GM12878 (cell line): ENCODE data around the gene RNF186. TPM values are rescaled to one million over a fixed set of nuclear protein-coding genes. Genes with fewer than 3 reads are reported as not detected.

Experiments
- ATAC-seq: fragments of 200-7000 bp; cut with Tn5 transposase; 3 replicates; pipeline ENCODE4 v1.9.1; 2020; ENCODE audit warnings: mild to moderate bottlenecking, moderate library complexity
- BruUV-seq: library from RNA; stranded (reverse); fragments of 400-500 nt; replicated peaks from 2 replicates; lab custom pipeline; 2021; lab: Mats Ljungman, UMichigan
- CTCF ChIA-PET: fragments of 300-600 bp; sonication (Branson Sonifier 250); formaldehyde crosslinking; extraction: SDS; loops from one replicate; lab custom pipeline; 2021; ENCODE audit warnings: inconsistent platforms; lab: Yijun Ruan, JAX
- POLR2A ChIA-PET: fragments of 350-600 bp; formaldehyde crosslinking; extraction: SDS; loops from one replicate; lab custom pipeline; 2021; ENCODE audit warnings: inconsistent platforms; lab: Charles Lee
- RAD21 ChIA-PET: fragments of 300-600 bp; sonication (Branson Sonifier 250); formaldehyde crosslinking; loops from one replicate; lab custom pipeline; 2023; ENCODE audit warnings: antibody characterized with exemption; ENCODE audit not compliant: unreplicated experiment; lab: Charles Lee
- SMC1A ChIA-PET: fragments of 300-600 bp; sonication (Branson Sonifier 250); formaldehyde crosslinking; loops from one replicate; lab custom pipeline; 2023; ENCODE audit not compliant: unreplicated experiment, uncharacterized antibody; lab: Charles Lee
- DNase-seq: peaks from one replicate; pipeline ENCODE4 v3.0.0-alpha.2; 2011; ENCODE audit warnings: low read depth, low spot score
- FAIRE-seq: peaks from 3 replicates; lab custom pipeline; 2011; peaks lifted over from hg19 to GRCh38; lab: Jason Lieb, UNC
- H2AFZ ChIP-seq: 2 replicates; pipeline ENCODE4 v1.6.0; 2011; ENCODE audit warnings: low read depth, low read length, control low read depth; ENCODE audit not compliant: control insufficient read depth
- H3K27ac ChIP-seq: 2 replicates; pipeline ENCODE4 v1.5.1; 2011; ENCODE audit warnings: control low read depth; ENCODE audit not compliant: control insufficient read depth, insufficient read depth
- H3K27me3 ChIP-seq, 2 experiments: replicated peaks in 1 of 2; 2 replicates each; pipeline versions ENCODE4 v1.6.0 to v1.6.1; 2011; ENCODE audit warnings: low read length in 1 of 2; ENCODE audit not compliant: control insufficient read depth in 2 of 2, insufficient read depth in 2 of 2
- H3K36me3 ChIP-seq, 2 experiments: 2 replicates each; pipeline ENCODE4 v1.5.1; 2011; ENCODE audit warnings: low read length in 1 of 2; ENCODE audit not compliant: control insufficient read depth in 2 of 2, insufficient read depth in 2 of 2
- H3K4me1 ChIP-seq: 2 replicates; pipeline ENCODE4 v1.6.1; 2011; ENCODE audit warnings: mild to moderate bottlenecking, low read length, moderate library complexity, mixed read lengths; ENCODE audit not compliant: control insufficient read depth, insufficient read depth
- H3K4me2 ChIP-seq: 2 replicates; pipeline ENCODE4 v1.6.0; 2011; ENCODE audit warnings: control low read depth; ENCODE audit not compliant: control insufficient read depth, insufficient read depth
- H3K4me3 ChIP-seq: fragments of 200-600 bp; sonication (generic); 2 replicates; pipeline ENCODE4 v1.5.1; 2016
- H3K79me2 ChIP-seq: 2 replicates; pipeline ENCODE4 v1.6.0; 2011; ENCODE audit warnings: low read length; ENCODE audit not compliant: control insufficient read depth, insufficient read depth
- H3K9ac ChIP-seq: 2 replicates; pipeline ENCODE4 v1.8.0; 2011; ENCODE audit warnings: low read length, control low read depth, mixed read lengths; ENCODE audit not compliant: control insufficient read depth, insufficient read depth
- H3K9me3 ChIP-seq: replicated peaks from 3 replicates; pipeline ENCODE4 v1.5.1; 2011; ENCODE audit warnings: mild to moderate bottlenecking, low read length; ENCODE audit not compliant: control insufficient read depth, insufficient read depth
- H4K20me1 ChIP-seq: 2 replicates; pipeline ENCODE4 v1.6.0; 2011; ENCODE audit not compliant: control insufficient read depth, insufficient read depth
- CHD4 ChIP-seq: fragments of 200-600 bp; sonication (generic); IDR thresholded peaks from 2 replicates; pipeline ENCODE4 v1.6.1; 2016; ENCODE audit warnings: mild to moderate bottlenecking
- HCFC1 ChIP-seq: fragments of 150-350 bp; IDR thresholded peaks from 2 replicates; pipeline ENCODE4 v1.6.1; 2014; ENCODE audit warnings: low read length
- IKZF1 ChIP-seq: fragments of 450-650 bp; conservative IDR thresholded peaks from 2 replicates; pipeline ENCODE4 v1.6.1; 2017; ENCODE audit warnings: antibody characterized with exemption, mild to moderate bottlenecking
- NKRF ChIP-seq: fragments of 450-650 bp; conservative IDR thresholded peaks from 2 replicates; pipeline ENCODE4 v1.6.1; 2017; ENCODE audit warnings: mild to moderate bottlenecking, moderate library complexity
- POU2F2 ChIP-seq: IDR thresholded peaks from 3 replicates; pipeline ENCODE4 v1.6.1; 2011; ENCODE audit warnings: low read depth, mild to moderate bottlenecking, low read length, borderline replicate concordance
- RCOR1 ChIP-seq: conservative IDR thresholded peaks from 2 replicates; pipeline ENCODE4 v1.6.1; 2012; ENCODE audit warnings: low read depth, low read length, improper control_type of control experiment
- whole genome bisulfite sequencing: methylation state at CpG from one replicate; pipeline ENCODE4 v1.1.6; 2016; ENCODE audit warnings: low lambda C conversion rate; ENCODE audit not compliant: insufficient replicate concordance, insufficient coverage; ENCODE audit errors: missing lambda C conversion rate; 5-methylcytosine and 5-hydroxymethylcytosine counted together
- in situ Hi-C: fragments of 300-500 bp; cut with MboI; formaldehyde crosslinking; loops from 9 replicates; pipeline ENCODE4 v1.14.3; 2018; ENCODE audit warnings: mixed read lengths
- intact Hi-C: fragments of 100-400 bp; cut with micrococcal nuclease; formaldehyde crosslinking; loops from one replicate; pipeline ENCODE4 v1.14.2; 2022; ENCODE audit not compliant: unreplicated experiment
- polyA plus RNA-seq, 11 experiments: library from polyadenylated mRNA; depleted of rRNA in 4 of 11; unstranded in 6 of 11; stranded (reverse) in 5 of 11; fragments of >200 nt; fragmentation: Nextera tagmentation in 4 of 11; fragmentation: Illumina TruSeq in 1 of 11; extraction: Ambion mirVana in 4 of 11; extraction: Trizol in 1 of 11; gene quantifications; 1 replicate in 1 of 11; 2 replicates in 10 of 11; pipeline versions ENCODE4 v1.2.1 to v1.2.3, GENCODE V29; 2011 to 2016; ENCODE audit warnings: inconsistent platforms in 2 of 11, missing spikeins in 2 of 11, low read depth in 1 of 11
- total RNA-seq, 4 experiments: library from RNA; depleted of rRNA in 3 of 4; stranded (reverse); fragments of >200 nt in 3 of 4; fragmentation: Illumina TruSeq in 1 of 4; extraction: Trizol in 1 of 4; gene quantifications; 2 replicates each; pipeline versions ENCODE4 v1.2.1 to v1.2.3, GENCODE V29; 2013 to 2021

Gene RNF186
- total and polyA plus RNA-seq, 10 of the 15 experiments (the other 5 are each of a cell fraction or from before 2014, with no cell fraction given) = not detected

DNA sequence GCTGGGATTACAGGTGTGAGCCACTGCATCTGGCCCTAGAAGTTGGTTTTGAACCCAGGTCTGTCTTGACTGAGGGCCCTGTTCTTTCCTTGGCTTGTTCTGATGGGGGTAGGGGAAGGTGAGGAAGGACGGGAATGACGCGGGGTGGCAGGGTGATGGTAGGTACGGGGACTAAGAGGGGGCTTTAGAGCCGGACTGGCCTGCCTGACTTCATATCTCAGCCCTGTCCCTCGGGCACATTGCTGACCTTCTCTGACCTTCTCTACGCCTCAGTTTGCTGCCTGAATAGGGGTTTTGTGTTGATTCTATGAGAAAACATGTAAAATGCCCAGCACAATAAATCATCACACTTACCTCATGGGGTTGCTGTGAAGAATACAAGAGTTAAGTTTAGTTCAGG lies 6.7 kb downstream of the RNF186 start:
- H4K20me1 ChIP-seq = no peaks in the 10 kb centered on the region
- no peak overlapping the region for H2AFZ ChIP-seq
- no peak for FAIRE-seq
- no peak for ATAC-seq
- H3K79me2 ChIP-seq = no peaks in the 10 kb centered on the region
- no peak overlapping the region for H3K27ac ChIP-seq
- intact Hi-C loops (no loop called here), in situ Hi-C loops (loop anchor here (5.0 kb wide), 1 partner anchor 146 kb away; the partner anchor contains the start of gene HTR6)
- SMC1A ChIA-PET = interaction anchor here (1.3 kb wide), 1 partner anchor 21 kb away, joined by 3 read pairs; no protein-coding TSS in a partner anchor
- H3K4me1 ChIP-seq = no peaks in the 10 kb centered on the region
- no peak overlapping the region for H3K4me2 ChIP-seq
- H3K27me3 ChIP-seq = no peaks in the 10 kb centered on the region; a peak in 1 of 4 replicates
- TF ChIP-seq NKRF (no peak), RCOR1 (no peak), CHD4 (no peak), IKZF1 (no peak), HCFC1 (no peak)
- POLR2A ChIA-PET = no interaction called here
- no TSS peak for BruUV-seq
- RAD21 ChIA-PET = interaction anchor here (1.9 kb wide), 1 partner anchor 97 kb away, joined by 3 read pairs; no protein-coding TSS in a partner anchor
- H3K4me3 ChIP-seq = no peak overlapping the region
- DNase-seq = no peak
- 51% methylated on average over 7 of the region's 7 CpGs for WGBS
- no peaks in the 10 kb centered on the region for H3K9me3 ChIP-seq
- CTCF ChIA-PET = interaction anchor here (1.8 to 2.9 kb wide), 3 partner anchors 47 to 146 kb away, joined by 8 to 13 read pairs (median 11); no protein-coding TSS in a partner anchor
- no peak overlapping the region for H3K9ac ChIP-seq
- no peaks in the 10 kb centered on the region for H3K36me3 ChIP-seq

DNA sequence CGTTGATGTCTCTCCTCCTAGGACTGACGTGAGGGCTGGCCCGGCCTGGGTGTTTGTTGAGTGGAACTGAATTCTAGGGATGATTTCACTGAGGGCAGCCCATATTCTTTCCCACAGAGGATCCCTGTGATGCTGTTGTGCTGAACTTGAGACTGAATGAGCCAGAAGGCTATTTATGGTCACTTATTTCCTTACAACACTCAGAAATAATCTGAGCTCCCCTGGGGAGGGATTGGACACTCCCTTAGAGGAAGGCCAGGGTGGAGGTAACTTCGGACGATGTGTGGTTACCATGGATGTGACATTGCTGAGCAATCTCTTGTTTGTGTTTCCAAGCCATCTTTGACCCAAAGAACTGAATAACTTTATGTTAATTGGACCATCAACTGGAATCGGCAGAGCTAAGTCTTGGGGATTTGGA lies 10.2 kb downstream of the RNF186 start:
- WGBS = 98% methylated on average over 6 of the region's 6 CpGs
- no peak for TF ChIP-seq POU2F2
- ATAC-seq = no peak
- RAD21 ChIA-PET = no interaction called here
- Histone ChIP-seq H2AFZ (no peak overlapping the region), H3K4me1 (peaks cover 2% of the 10 kb centered on the region; the same call in 1 of the 2 replicates), H3K4me2 (no peak overlapping the region), H3K9me3 (no peaks in the 10 kb centered on the region), H3K79me2 (no peaks in the 10 kb centered on the region), H3K9ac (no peak overlapping the region), H3K4me3 (no peak overlapping the region), H4K20me1 (no peaks in the 10 kb centered on the region), H3K27me3 (no peaks in the 10 kb centered on the region), H3K36me3 (no peaks in the 10 kb centered on the region), H3K27ac (no peak overlapping the region)
- intact Hi-C loops (no loop called here), in situ Hi-C loops (loop anchor here (5.0 kb wide), 1 partner anchor 143 kb away; the partner anchor contains the start of gene HTR6)
- no TSS peak for BruUV-seq
- CTCF ChIA-PET = interaction anchor here (2.1 kb wide), 1 partner anchor 43 kb away, joined by 7 read pairs; no protein-coding TSS in a partner anchor
- POLR2A ChIA-PET = no interaction called here
- SMC1A ChIA-PET = no interaction called here
- FAIRE-seq = no peak
- no peak for DNase-seq
